ENCODE data around the gene CLTB. TPM values are rescaled to one million over a fixed set of nuclear protein-coding genes. Genes with fewer than 3 reads are reported as not detected.

The CLTB gene, protein sequence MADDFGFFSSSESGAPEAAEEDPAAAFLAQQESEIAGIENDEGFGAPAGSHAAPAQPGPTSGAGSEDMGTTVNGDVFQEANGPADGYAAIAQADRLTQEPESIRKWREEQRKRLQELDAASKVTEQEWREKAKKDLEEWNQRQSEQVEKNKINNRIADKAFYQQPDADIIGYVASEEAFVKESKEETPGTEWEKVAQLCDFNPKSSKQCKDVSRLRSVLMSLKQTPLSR
- total RNA-seq (2013), result 80.5 TPM
- polyA plus RNA-seq, result 10 to 100 TPM; 63.2 to 87.6 (median 75.2) TPM
- polyA minus RNA-seq, result 41.1 and 62.9 TPM in 2 replicates
- 6.0 to 38.7 (median 25.2) reads per million in 11 experiments for total RNA-seq

DNA sequence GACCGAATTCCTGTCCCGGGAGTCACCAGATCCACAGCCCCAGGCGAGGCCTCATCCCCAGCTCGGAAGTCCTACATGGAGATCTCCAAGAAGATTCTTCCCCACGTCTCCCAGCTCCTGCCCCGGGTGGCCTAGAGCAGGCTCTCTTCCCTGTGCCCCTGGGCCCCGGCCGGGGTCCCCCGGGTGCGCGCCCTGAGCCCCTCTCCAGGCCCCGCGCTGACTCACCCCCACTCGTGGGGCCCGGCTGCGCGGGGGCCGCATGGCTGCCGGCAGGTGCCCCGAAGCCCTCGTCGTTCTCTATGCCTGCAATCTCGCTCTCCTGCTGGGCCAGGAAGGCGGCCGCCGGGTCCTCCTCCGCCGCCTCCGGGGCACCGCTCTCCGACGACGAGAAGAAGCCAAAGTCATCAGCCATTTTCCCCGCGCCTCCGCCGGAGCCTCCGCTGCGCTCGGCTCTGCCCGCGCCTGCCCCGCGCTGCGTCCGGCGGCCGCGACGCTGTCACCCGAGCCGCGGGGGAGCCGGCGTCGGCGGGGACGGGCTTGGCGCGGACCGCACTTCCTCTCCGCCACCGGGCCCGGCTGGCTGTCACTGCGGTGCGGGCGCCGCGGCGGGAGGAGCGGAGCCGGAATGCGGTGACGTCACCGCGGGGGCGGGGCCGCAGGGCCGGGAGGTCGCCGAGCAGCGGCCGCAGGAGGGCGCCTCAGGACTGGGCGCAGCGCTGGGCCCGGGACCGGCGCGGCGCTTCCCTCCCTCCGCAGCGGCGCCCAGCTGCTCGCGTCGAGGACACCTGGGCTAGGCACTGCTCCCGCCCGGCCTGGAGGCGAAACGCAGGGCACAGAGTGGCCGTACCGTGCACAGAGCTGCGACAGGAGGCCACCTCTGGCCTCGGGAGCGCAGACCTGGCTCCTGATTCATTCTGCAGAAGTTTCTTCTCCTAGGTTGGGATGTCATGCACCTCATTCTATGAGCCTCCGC lies at the start of gene CLTB:
Gene CLTB, minus strand, starts transcription at position 588 of the 973 bp plus-strand sequence. Its CDS starts 176 bp downstream, at position 412.
- Histone ChIP-seq H3K27ac (ENCODE audit: low read depth in 1 of 2, low read length in 2 of 2) (peak within 1 kb of the TSS; percentile 20 to 85), H3K27me3 (ENCODE audit: control insufficient read depth in 2 of 2, insufficient read depth in 2 of 2, low read length in 2 of 2) (no peaks in the 10 kb centered on the region), H3K9me3 (replicated peaks in 1 of 2; ENCODE audit: control insufficient read depth in 1 of 2, insufficient read depth in 1 of 2, low read length in 2 of 2) (no peaks in the 10 kb centered on the region), H3K9ac (ENCODE audit: insufficient read depth, low read length, poor library complexity, severe bottlenecking) (peak within 1 kb of the TSS; percentile 95), H3K4me3 (replicated peaks in 1 of 3; ENCODE audit: low read depth in 2 of 3, low read length in 3 of 3) (peak within 1 kb of the TSS; percentile 65 to 92 (median 76)), H3K4me2 (replicated peaks; ENCODE audit: extremely low read depth, low read length, poor library complexity, severe bottlenecking) (peak within 1 kb of the TSS; percentile 85), H3K36me3 (replicated peaks in 1 of 2; ENCODE audit: control insufficient read depth in 1 of 2, insufficient read depth in 2 of 2, low read length in 2 of 2) (peaks cover 0 to 3% of the 10 kb centered on the region in 2 donors), H2AFZ (ENCODE audit: insufficient read depth, low read depth, low read length, poor library complexity, severe bottlenecking) (peak within 1 kb of the TSS; percentile 85), H3K4me1 (ENCODE audit: control insufficient read depth in 1 of 2, insufficient read depth in 2 of 2, low read length in 2 of 2) (peaks cover 16 to 23% of the 10 kb centered on the region in 2 donors), H4K20me1 (ENCODE audit: insufficient read depth, low read length) (peaks cover 15% of the 10 kb centered on the region), H3K79me2 (ENCODE audit: insufficient read depth, low read length) (peaks cover 35% of the 10 kb centered on the region)
- Mint-ChIP-seq H3K4me1 (peaks cover 44% of the 10 kb centered on the region), H3K4me3 (peak within 1 kb of the TSS; percentile 79 to 87), H3K27ac (peak within 1 kb of the TSS; percentile 57 to 89 (median 72)), H3K27me3 (ENCODE audit: low read depth in 3 of 3) (peaks cover 2 to 5% (median 2%) of the 10 kb centered on the region in 3 donors), H3K9me3 (peaks cover 0 to 4% (median 3%) of the 10 kb centered on the region in 7 donors), H3K36me3 (peaks cover 5 to 16% of the 10 kb centered on the region in 2 donors)
- intact Hi-C loops (cut with micrococcal nuclease), result loop anchor here (2.0 to 10.0 kb wide), 5 partner anchors 31 to 1719 kb away; partner anchors contain the start of genes FAF2 (in 1 of the 2), RMND5B (in 1 of the 2) and RNF44 (in 1 of the 2)
- WGBS (ENCODE audit: insufficient coverage), result under 1% methylated on average over 104 of the region's 107 CpGs
- TF ChIP-seq, protein P1, sequence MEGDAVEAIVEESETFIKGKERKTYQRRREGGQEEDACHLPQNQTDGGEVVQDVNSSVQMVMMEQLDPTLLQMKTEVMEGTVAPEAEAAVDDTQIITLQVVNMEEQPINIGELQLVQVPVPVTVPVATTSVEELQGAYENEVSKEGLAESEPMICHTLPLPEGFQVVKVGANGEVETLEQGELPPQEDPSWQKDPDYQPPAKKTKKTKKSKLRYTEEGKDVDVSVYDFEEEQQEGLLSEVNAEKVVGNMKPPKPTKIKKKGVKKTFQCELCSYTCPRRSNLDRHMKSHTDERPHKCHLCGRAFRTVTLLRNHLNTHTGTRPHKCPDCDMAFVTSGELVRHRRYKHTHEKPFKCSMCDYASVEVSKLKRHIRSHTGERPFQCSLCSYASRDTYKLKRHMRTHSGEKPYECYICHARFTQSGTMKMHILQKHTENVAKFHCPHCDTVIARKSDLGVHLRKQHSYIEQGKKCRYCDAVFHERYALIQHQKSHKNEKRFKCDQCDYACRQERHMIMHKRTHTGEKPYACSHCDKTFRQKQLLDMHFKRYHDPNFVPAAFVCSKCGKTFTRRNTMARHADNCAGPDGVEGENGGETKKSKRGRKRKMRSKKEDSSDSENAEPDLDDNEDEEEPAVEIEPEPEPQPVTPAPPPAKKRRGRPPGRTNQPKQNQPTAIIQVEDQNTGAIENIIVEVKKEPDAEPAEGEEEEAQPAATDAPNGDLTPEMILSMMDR (IDR thresholded peaks at IDR 0.05), result peak; percentile 78
- peak; percentile 86 to 93 (median 87) for DNase-seq
